ENCODE data around the gene OSBPL6. TPM values are rescaled to one million over a fixed set of nuclear protein-coding genes. Genes with fewer than 3 reads are reported as not detected.

Gene OSBPL6
- total and polyA plus RNA-seq, 7 donors = 0.23 to 3.2 (median 1.5) TPM

DNA sequence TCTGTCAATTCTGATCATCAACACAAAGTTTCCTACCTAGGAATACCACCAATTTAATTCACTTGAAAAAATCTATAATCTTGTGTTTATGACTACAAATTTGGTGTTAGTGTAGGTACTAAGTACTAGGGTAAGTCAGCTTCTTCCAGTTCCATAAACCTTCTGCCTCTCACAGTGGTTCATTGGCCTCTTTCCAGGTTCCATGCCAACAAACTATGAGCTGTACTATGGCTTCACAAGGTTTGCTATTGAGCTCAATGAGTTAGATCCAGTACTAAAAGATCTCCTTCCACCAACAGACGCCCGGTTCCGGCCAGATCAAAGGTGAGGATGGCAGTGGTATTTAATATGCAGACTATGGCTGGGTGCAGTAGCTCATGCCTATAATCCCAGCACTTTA lies 197.9 kb downstream of the OSBPL6 start:
- 54 to 88% methylated on average over 3 of the region's 3 CpGs for WGBS, 2 donors

DNA sequence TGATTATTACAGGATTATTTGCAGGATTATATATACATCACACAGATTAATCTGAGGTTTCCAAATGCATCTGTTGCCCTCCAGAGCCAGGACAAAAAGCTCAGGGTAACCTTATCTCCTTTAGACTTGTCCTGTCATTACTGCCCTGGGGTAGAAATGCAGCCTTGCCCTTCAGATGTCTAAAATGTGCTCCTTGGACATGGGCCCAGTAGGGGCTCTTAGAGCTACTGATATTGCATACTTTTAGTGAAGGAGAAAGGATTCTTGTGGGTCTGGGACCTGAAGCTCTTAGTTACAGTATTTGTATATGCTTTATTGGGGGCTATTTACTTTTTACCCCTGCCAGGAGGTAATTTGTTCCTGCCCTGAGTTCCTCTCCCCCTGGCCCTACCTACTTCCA lies 200.5 kb downstream of the OSBPL6 start:
- no peak overlapping the region for H3K4me3 ChIP-seq
- no peaks in the 10 kb centered on the region for H3K27me3 ChIP-seq
- H3K9me3 ChIP-seq = no peaks in the 10 kb centered on the region
- H3K4me1 ChIP-seq = no peaks in the 10 kb centered on the region
- DNase-seq = no peak
- H3K36me3 ChIP-seq = no peaks in the 10 kb centered on the region
- no peak overlapping the region for H3K27ac ChIP-seq
- TF ChIP-seq POLR2A (IDR thresholded peaks at IDR 0.05) (no peak), EP300 (IDR thresholded peaks at IDR 0.05) (no peak), POLR2AphosphoS5 (IDR thresholded peaks at IDR 0.05) (no peak)
- TF ChIP-seq, protein P1, sequence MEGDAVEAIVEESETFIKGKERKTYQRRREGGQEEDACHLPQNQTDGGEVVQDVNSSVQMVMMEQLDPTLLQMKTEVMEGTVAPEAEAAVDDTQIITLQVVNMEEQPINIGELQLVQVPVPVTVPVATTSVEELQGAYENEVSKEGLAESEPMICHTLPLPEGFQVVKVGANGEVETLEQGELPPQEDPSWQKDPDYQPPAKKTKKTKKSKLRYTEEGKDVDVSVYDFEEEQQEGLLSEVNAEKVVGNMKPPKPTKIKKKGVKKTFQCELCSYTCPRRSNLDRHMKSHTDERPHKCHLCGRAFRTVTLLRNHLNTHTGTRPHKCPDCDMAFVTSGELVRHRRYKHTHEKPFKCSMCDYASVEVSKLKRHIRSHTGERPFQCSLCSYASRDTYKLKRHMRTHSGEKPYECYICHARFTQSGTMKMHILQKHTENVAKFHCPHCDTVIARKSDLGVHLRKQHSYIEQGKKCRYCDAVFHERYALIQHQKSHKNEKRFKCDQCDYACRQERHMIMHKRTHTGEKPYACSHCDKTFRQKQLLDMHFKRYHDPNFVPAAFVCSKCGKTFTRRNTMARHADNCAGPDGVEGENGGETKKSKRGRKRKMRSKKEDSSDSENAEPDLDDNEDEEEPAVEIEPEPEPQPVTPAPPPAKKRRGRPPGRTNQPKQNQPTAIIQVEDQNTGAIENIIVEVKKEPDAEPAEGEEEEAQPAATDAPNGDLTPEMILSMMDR (IDR thresholded peaks at IDR 0.05) = no peak
- intact Hi-C loops (cut with DNase I) = no loop called here

More for the DNA sequence above, 197.9 kb downstream of the OSBPL6 start:
- no peaks in the 10 kb centered on the region for H3K9me3 ChIP-seq
- DNase-seq = no peak
- no peaks in the 10 kb centered on the region for H3K4me1 ChIP-seq
- H3K27me3 ChIP-seq = no peaks in the 10 kb centered on the region
- no peaks in the 10 kb centered on the region for H3K36me3 ChIP-seq
- intact Hi-C loops (cut with DNase I) = no loop called here
- H3K27ac ChIP-seq = no peak overlapping the region
- TF ChIP-seq POLR2A (IDR thresholded peaks at IDR 0.05) (no peak), POLR2AphosphoS5 (IDR thresholded peaks at IDR 0.05) (no peak), EP300 (IDR thresholded peaks at IDR 0.05) (no peak)
- TF ChIP-seq, protein P1 (IDR thresholded peaks at IDR 0.05) = no peak
- H3K4me3 ChIP-seq = no peak overlapping the region

DNA sequence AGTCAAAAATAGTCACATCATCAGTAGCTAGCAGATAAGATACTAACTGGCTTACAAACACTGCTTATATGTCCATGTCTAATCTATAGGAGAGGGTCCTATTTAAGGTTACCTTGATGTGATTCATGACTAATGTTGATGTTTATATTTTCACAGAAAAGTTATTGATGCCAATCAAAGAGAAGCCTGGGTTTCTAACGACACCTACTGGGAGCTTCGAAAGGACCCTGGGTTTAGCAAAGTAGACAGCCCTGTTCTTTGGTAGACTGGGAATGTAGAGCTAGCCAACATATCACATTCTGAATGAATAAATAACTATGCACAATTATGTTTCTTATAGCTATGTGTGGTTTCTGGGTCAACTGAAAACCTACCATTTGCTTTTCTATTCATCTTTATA lies 201.0 kb downstream of the OSBPL6 start:
- DNase-seq = no peak
- Histone ChIP-seq H3K27ac (no peak overlapping the region), H3K4me1 (no peaks in the 10 kb centered on the region), H3K27me3 (no peaks in the 10 kb centered on the region), H3K4me3 (no peak overlapping the region), H3K36me3 (no peaks in the 10 kb centered on the region), H3K9me3 (no peaks in the 10 kb centered on the region)
- 91 to 94% methylated on average over 2 of the region's 2 CpGs for WGBS, 2 donors
- intact Hi-C loops (cut with DNase I) = no loop called here
- TF ChIP-seq EP300 (IDR thresholded peaks at IDR 0.05) = no peak

DNA sequence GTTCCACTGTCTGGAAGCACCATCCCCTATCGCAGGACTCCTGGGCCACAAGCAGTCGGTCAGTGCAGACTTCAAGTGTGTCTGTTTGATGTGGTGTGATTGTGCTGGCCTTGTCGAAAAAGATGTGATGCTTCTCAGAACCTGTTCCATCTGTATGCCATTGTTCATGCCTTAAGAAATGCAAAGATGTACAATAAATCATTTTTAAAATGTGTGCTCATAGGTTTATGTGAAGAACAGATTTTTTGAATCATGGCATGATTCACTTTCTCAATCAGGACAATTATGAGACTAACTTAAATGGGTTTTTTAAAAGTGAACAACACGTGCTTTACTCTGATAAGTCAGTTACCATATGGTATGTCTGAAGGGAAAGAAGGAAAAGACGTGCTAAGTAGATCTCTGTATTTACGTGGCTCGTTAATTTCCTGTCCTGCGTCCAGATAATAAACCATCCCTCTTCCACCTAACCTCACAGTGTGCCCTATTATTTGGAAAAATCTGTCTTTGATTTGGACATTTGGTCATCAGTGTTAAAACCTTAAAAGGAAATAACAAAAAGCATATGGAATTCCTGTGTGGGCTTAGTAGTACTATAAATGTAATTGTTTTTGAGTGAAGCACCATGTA lies 201.7 kb downstream of the OSBPL6 start:
- 86 to 87% methylated on average over 8 of the region's 8 CpGs for WGBS, 2 donors
- Histone ChIP-seq H3K4me3 (no peak overlapping the region), H3K27ac (no peak overlapping the region), H3K9me3 (no peaks in the 10 kb centered on the region), H3K27me3 (no peaks in the 10 kb centered on the region), H3K4me1 (no peaks in the 10 kb centered on the region), H3K36me3 (no peaks in the 10 kb centered on the region)
- TF ChIP-seq, protein P1 (IDR thresholded peaks at IDR 0.05) = no peak
- TF ChIP-seq EP300 (IDR thresholded peaks at IDR 0.05) (no peak), POLR2AphosphoS5 (IDR thresholded peaks at IDR 0.05) (no peak)
- DNase-seq = no peak
- intact Hi-C loops (cut with DNase I) = no loop called here

- H3K9me3 ChIP-seq = no peaks in the 10 kb centered on the region
- WGBS, 2 donors = 15 to 20% methylated on average over 7 of the region's 7 CpGs
- no peaks in the 10 kb centered on the region for H3K4me1 ChIP-seq
- no peaks in the 10 kb centered on the region for H3K27me3 ChIP-seq
- H3K36me3 ChIP-seq = no peaks in the 10 kb centered on the region
- no peak overlapping the region for H3K27ac ChIP-seq
- DNase-seq = no peak
- intact Hi-C loops (cut with DNase I) = loop anchor here (1.0 kb wide), 1 partner anchor 17 kb away; no protein-coding TSS in a partner anchor
- H3K4me3 ChIP-seq = no peak overlapping the region
- TF ChIP-seq EP300 (IDR thresholded peaks at IDR 0.05) (no peak), POLR2A (IDR thresholded peaks at IDR 0.05) (no peak), POLR2AphosphoS5 (IDR thresholded peaks at IDR 0.05) (no peak)
- TF ChIP-seq, protein P1 (IDR thresholded peaks at IDR 0.05) = peak in 3 of 4 experiments; percentile 45 to 57 (median 50)
These were observed 202.8 kb downstream of the OSBPL6 start for GRCh38 chr2:178397002-178397605.

Measured in sigmoid colon (tissue), 7 donors.